Activated gamma-delta T cell (primary cell): ENCODE results near the gene TOM1L2.
"Not testable (repeated sequence)": the region's sequence is repeated elsewhere in the genome, so short reads cannot be mapped to it uniquely, and the experiment has no call there.

Experiments used
- DNase-seq: peaks from one replicate; lab custom pipeline; 2025; lab: John Stamatoyannopoulos, UW

TOM1L2 gene

GRCh38 chr17:17924131-17924856 is 47.9 kb downstream of the TOM1L2 start:
- DNase-seq = no peak

GRCh38 chr17:17922070-17922614 is 50.1 kb downstream of the TOM1L2 start:
- DNase-seq = no peak

GRCh38 chr17:17921192-17922069 is 50.8 kb downstream of the TOM1L2 start:
- DNase-seq = no peak

- no peak for DNase-seq
Observed at GRCh38 chr17:17919169-17920107, 52.8 kb downstream of the TOM1L2 start.

- no peak for DNase-seq
Observed at GRCh38 chr17:17917394-17917793, 54.8 kb downstream of the TOM1L2 start.

- DNase-seq = no peak
Observed at GRCh38 chr17:17915183-17915582, 57.0 kb downstream of the TOM1L2 start.

GRCh38 chr17:17913695-17914332 is 58.4 kb downstream of the TOM1L2 start:
- no peak for DNase-seq

- not testable (repeated sequence) for DNase-seq
Observed at GRCh38 chr17:17912336-17912735, 59.9 kb downstream of the TOM1L2 start.

- DNase-seq = no peak
Observed at GRCh38 chr17:17911001-17911613, 61.1 kb downstream of the TOM1L2 start.

- DNase-seq = no peak
Observed at GRCh38 chr17:17910060-17910459, 62.1 kb downstream of the TOM1L2 start.

- no peak for DNase-seq
Observed at GRCh38 chr17:17909078-17909477, 63.1 kb downstream of the TOM1L2 start.

- no peak for DNase-seq
Observed at GRCh38 chr17:17907469-17907868, 64.7 kb downstream of the TOM1L2 start.

GRCh38 chr17:17906418-17907215 is 65.6 kb downstream of the TOM1L2 start:
- no peak for DNase-seq

- no peak for DNase-seq
Observed at GRCh38 chr17:17905036-17905320, 67.2 kb downstream of the TOM1L2 start.

- no peak for DNase-seq
Observed at GRCh38 chr17:17904166-17905035, 67.8 kb downstream of the TOM1L2 start.

- no peak for DNase-seq
Observed at GRCh38 chr17:17902877-17903276, 69.3 kb downstream of the TOM1L2 start.

GRCh38 chr17:17902376-17902775 is 69.8 kb downstream of the TOM1L2 start:
- no peak for DNase-seq

GRCh38 chr17:17900615-17901520 is 71.3 kb downstream of the TOM1L2 start:
- no peak for DNase-seq
